OCI-LY7 (cell line): ENCODE data around the gene CACNB1. TPM values are rescaled to one million over a fixed set of nuclear protein-coding genes. Genes with fewer than 3 reads are reported as not detected.

Experiments used
- BruUV-seq: library from RNA; stranded (reverse); fragments of 400-500 nt; replicated peaks from 2 replicates; lab custom pipeline; 2021; lab: Mats Ljungman, UMichigan
- CTCF ChIA-PET: fragments of 300-600 bp; sonication (Branson Sonifier 250); formaldehyde crosslinking; loops from one replicate; lab custom pipeline; 2022; ENCODE audit warnings: antibody characterized with exemption; ENCODE audit not compliant: unreplicated experiment; lab: Charles Lee
- POLR2A ChIA-PET: fragments of 300-600 bp; sonication (Branson Sonifier 250); formaldehyde crosslinking; loops from one replicate; lab custom pipeline; 2022; ENCODE audit warnings: antibody characterized with exemption; lab: Charles Lee
- DNase-seq: peaks from one replicate; pipeline ENCODE4 v3.0.0-alpha.2; 2015; ENCODE audit warnings: low spot score
- H2AFZ ChIP-seq: fragments of 200-600 bp; sonication (generic), shearing (Covaris generic); 2 replicates; pipeline ENCODE4 v1.6.1; 2014; ENCODE audit warnings: mild to moderate bottlenecking, antibody characterized with exemption, low read length, moderate library complexity
- H3K27ac ChIP-seq: fragments of 200-600 bp; sonication (generic); 2 replicates; pipeline ENCODE4 v1.5.1; 2014; ENCODE audit warnings: mixed run types, low read depth, mild to moderate bottlenecking, moderate library complexity, low read length, inconsistent platforms; ENCODE audit not compliant: poor library complexity, severe bottlenecking
- H3K36me3 ChIP-seq: fragments of 200-600 bp; sonication (generic); 2 replicates; pipeline ENCODE4 v1.6.1; 2014; ENCODE audit warnings: mild to moderate bottlenecking, antibody characterized with exemption, low read length, moderate library complexity, mixed read lengths; ENCODE audit not compliant: insufficient read depth
- H3K4me1 ChIP-seq: fragments of 200-600 bp; sonication (generic); 2 replicates; pipeline ENCODE4 v1.5.1; 2014; ENCODE audit warnings: mild to moderate bottlenecking, low read length; ENCODE audit not compliant: insufficient read depth, poor library complexity, severe bottlenecking
- H3K4me2 ChIP-seq: fragments of 200-600 bp; sonication (generic); 2 replicates; pipeline ENCODE4 v1.6.1; 2014; ENCODE audit warnings: mild to moderate bottlenecking, low read length
- H3K4me3 ChIP-seq: fragments of 200-600 bp; sonication (generic); 2 replicates; pipeline ENCODE4 v1.5.1; 2014; ENCODE audit warnings: mild to moderate bottlenecking, low read depth, low read length; ENCODE audit not compliant: poor library complexity, severe bottlenecking
- H3K79me2 ChIP-seq: fragments of 200-600 bp; sonication (generic); 2 replicates; pipeline ENCODE4 v1.6.1; 2016; ENCODE audit warnings: low read depth, mild to moderate bottlenecking, low read length, moderate library complexity, mixed read lengths; ENCODE audit not compliant: insufficient read depth
- H3K9me2 ChIP-seq: fragments of 200-600 bp; sonication (generic); 2 replicates; pipeline ENCODE4 v1.6.1; 2016; ENCODE audit warnings: mild to moderate bottlenecking, low read length, mixed read lengths; ENCODE audit not compliant: insufficient read depth
- H3K9me3 ChIP-seq: fragments of 200-600 bp; sonication (generic); 2 replicates; pipeline ENCODE4 v1.6.1; 2014; ENCODE audit warnings: mild to moderate bottlenecking, mixed run types, low read length, mixed read lengths
- H4K20me1 ChIP-seq: fragments of 200-600 bp; sonication (generic); 2 replicates; pipeline ENCODE4 v1.6.1; 2014; ENCODE audit warnings: mild to moderate bottlenecking, antibody characterized with exemption, low read length, moderate library complexity, mixed read lengths; ENCODE audit not compliant: insufficient read depth
- CTCF ChIP-seq: fragments of 200-600 bp; sonication (generic); conservative IDR thresholded peaks from 2 replicates; pipeline ENCODE4 v1.5.1; 2014; ENCODE audit warnings: mild to moderate bottlenecking, antibody characterized with exemption, low read length, moderate library complexity, mixed read lengths
- EZH2phosphoT487 ChIP-seq: fragments of 200-600 bp; sonication (generic); IDR thresholded peaks from 2 replicates; pipeline ENCODE4 v1.6.1; 2018; ENCODE audit warnings: low read depth, borderline replicate concordance, mild to moderate bottlenecking, mixed run types, antibody characterized with exemption, low read length, moderate library complexity, mixed read lengths
- intact Hi-C: fragments of 100-400 bp; cut with micrococcal nuclease; formaldehyde crosslinking; loops from one replicate; pipeline ENCODE4 v1.10.0; 2022; ENCODE audit not compliant: unreplicated experiment
- total RNA-seq, 2 experiments: library from RNA; depleted of rRNA in 1 of 2; stranded (reverse); fragments of >200 nt in 1 of 2; shearing (Covaris generic) in 1 of 2; gene quantifications; 2 replicates each; pipeline ENCODE4 v1.2.3, GENCODE V29; 2014 to 2022

The CACNB1 gene
- total RNA-seq, 2 experiments from 2014 or later, result 23.7 to 30.9 TPM

DNA sequence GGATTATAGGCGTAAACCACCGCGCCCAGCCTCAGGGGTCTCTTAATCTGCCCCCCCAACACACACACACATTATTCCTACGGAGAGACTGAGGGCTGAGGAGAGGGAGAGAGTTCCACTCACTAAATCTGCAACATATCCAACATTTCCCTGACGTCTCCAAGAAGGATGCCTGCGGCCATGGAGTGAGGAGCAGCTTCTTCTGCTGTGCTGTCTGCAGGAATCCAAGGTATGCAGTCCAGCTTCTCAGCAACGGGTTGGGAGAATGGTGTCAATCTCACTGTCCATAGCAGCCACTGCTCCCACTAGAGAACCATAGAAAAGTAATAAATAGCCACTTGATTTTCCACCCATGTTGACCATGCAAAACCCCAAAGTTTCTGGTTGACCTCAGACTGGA lies 41.0 kb downstream of the CACNB1 start:
- Histone ChIP-seq H3K9me2 (no peaks in the 10 kb centered on the region), H2AFZ (no peak overlapping the region), H3K79me2 (no peaks in the 10 kb centered on the region), H3K4me1 (peaks cover 11% of the 10 kb centered on the region), H3K27ac (no peak overlapping the region), H3K4me3 (no peak overlapping the region), H3K4me2 (no peak overlapping the region), H4K20me1 (no peaks in the 10 kb centered on the region), H3K9me3 (no peaks in the 10 kb centered on the region), H3K36me3 (no peaks in the 10 kb centered on the region)
- TF ChIP-seq EZH2phosphoT487 (no peak), CTCF (no peak)
- DNase-seq, result no peak
- no TSS peak for BruUV-seq
- ChIA-PET CTCF (interaction anchor here (0.9 kb wide), 1 partner anchor 8 kb away, joined by 3 read pairs; no protein-coding TSS in a partner anchor), POLR2A (no interaction called here)
- intact Hi-C loops, result loop anchor here (10.0 kb wide), 1 partner anchor 62 kb away; no protein-coding TSS in a partner anchor

- Histone ChIP-seq H3K4me3 (no peak overlapping the region), H3K9me2 (no peaks in the 10 kb centered on the region), H3K27ac (no peak overlapping the region), H2AFZ (no peak overlapping the region), H4K20me1 (no peaks in the 10 kb centered on the region), H3K79me2 (no peaks in the 10 kb centered on the region), H3K4me1 (peaks cover 11% of the 10 kb centered on the region), H3K9me3 (no peaks in the 10 kb centered on the region), H3K4me2 (no peak overlapping the region), H3K36me3 (no peaks in the 10 kb centered on the region)
- BruUV-seq, result no TSS peak
- TF ChIP-seq EZH2phosphoT487, result no peak
- no peak for TF ChIP-seq CTCF
- ChIA-PET POLR2A (no interaction called here), CTCF (no interaction called here)
- DNase-seq, result no peak
- intact Hi-C loops, result loop anchor here (10.0 kb wide), 1 partner anchor 61 kb away; no protein-coding TSS in a partner anchor
Observed at GRCh38 chr17:39155654-39156053, 41.8 kb downstream of the CACNB1 start.

GRCh38 chr17:39153599-39154051 lies 43.8 kb downstream of the CACNB1 start:
- H3K9me2 ChIP-seq, result no peaks in the 10 kb centered on the region
- peak overlapping the region; percentile 94 for H3K4me2 ChIP-seq
- peak overlapping the region; percentile 65 for H3K27ac ChIP-seq
- peaks cover 11% of the 10 kb centered on the region for H3K4me1 ChIP-seq
- peak overlapping the region; percentile 76; the same call in 1 of the 2 replicates for H2AFZ ChIP-seq
- peak overlapping the region; percentile 76 for H3K4me3 ChIP-seq
- H3K9me3 ChIP-seq, result no peaks in the 10 kb centered on the region
- H3K36me3 ChIP-seq, result no peaks in the 10 kb centered on the region
- peak; percentile 85 for DNase-seq
- ChIA-PET CTCF (interaction anchor here (0.6 to 3.0 kb wide), 12 partner anchors 11 to 795 kb away, joined by 3 to 18 read pairs (median 3); partner anchors contain the start of gene LASP1), POLR2A (interaction anchor here (0.7 to 2.3 kb wide), 12 partner anchors 9 to 465 kb away, joined by 3 to 8 read pairs (median 3); partner anchors contain the start of gene RPL19)
- TF ChIP-seq EZH2phosphoT487, result no peak
- BruUV-seq, result no TSS peak
- H3K79me2 ChIP-seq, result no peaks in the 10 kb centered on the region
- no peaks in the 10 kb centered on the region for H4K20me1 ChIP-seq
- intact Hi-C loops, result loop anchor here (1.0 to 10.0 kb wide), 8 partner anchors 21 to 401 kb away; partner anchors contain the start of genes PSMB3 and RPL19
